GM06990 (cell line): ENCODE data around the gene PCDHA12.

ENCODE experiments used
- DNase-seq: peaks from one replicate; pipeline ENCODE4 v3.0.0-alpha.2; 2011; ENCODE audit not compliant: insufficient read length; ENCODE audit errors: extremely low read depth
- H3K27me3 ChIP-seq: replicated peaks from 2 replicates; pipeline ENCODE4 v1.6.0; 2011; ENCODE audit warnings: low read length; ENCODE audit not compliant: control insufficient read depth, insufficient read depth
- H3K36me3 ChIP-seq: 2 replicates; pipeline ENCODE4 v1.5.1; 2011; ENCODE audit warnings: low read length; ENCODE audit not compliant: control insufficient read depth, insufficient read depth
- H3K4me3 ChIP-seq: replicated peaks from 2 replicates; pipeline ENCODE4 v1.5.1; 2011; ENCODE audit warnings: low read depth, mild to moderate bottlenecking, control low read depth, low read length
- TF ChIP-seq, protein P1 (sequence below): IDR thresholded peaks from 2 replicates; pipeline ENCODE4 v1.5.1; 2011; ENCODE audit warnings: low read length, control low read depth, mild to moderate bottlenecking, inconsistent platforms; ENCODE audit not compliant: insufficient read depth, poor library complexity, severe bottlenecking

Gene PCDHA12

GRCh38 chr5:140883373-140883772 lies 8.3 kb downstream of the PCDHA12 start:
- Histone ChIP-seq H3K36me3 (no peaks in the 10 kb centered on the region), H3K27me3 (no peaks in the 10 kb centered on the region), H3K4me3 (no peak overlapping the region)
- no peak for DNase-seq
- TF ChIP-seq, protein P1, sequence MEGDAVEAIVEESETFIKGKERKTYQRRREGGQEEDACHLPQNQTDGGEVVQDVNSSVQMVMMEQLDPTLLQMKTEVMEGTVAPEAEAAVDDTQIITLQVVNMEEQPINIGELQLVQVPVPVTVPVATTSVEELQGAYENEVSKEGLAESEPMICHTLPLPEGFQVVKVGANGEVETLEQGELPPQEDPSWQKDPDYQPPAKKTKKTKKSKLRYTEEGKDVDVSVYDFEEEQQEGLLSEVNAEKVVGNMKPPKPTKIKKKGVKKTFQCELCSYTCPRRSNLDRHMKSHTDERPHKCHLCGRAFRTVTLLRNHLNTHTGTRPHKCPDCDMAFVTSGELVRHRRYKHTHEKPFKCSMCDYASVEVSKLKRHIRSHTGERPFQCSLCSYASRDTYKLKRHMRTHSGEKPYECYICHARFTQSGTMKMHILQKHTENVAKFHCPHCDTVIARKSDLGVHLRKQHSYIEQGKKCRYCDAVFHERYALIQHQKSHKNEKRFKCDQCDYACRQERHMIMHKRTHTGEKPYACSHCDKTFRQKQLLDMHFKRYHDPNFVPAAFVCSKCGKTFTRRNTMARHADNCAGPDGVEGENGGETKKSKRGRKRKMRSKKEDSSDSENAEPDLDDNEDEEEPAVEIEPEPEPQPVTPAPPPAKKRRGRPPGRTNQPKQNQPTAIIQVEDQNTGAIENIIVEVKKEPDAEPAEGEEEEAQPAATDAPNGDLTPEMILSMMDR = no peak

DNA sequence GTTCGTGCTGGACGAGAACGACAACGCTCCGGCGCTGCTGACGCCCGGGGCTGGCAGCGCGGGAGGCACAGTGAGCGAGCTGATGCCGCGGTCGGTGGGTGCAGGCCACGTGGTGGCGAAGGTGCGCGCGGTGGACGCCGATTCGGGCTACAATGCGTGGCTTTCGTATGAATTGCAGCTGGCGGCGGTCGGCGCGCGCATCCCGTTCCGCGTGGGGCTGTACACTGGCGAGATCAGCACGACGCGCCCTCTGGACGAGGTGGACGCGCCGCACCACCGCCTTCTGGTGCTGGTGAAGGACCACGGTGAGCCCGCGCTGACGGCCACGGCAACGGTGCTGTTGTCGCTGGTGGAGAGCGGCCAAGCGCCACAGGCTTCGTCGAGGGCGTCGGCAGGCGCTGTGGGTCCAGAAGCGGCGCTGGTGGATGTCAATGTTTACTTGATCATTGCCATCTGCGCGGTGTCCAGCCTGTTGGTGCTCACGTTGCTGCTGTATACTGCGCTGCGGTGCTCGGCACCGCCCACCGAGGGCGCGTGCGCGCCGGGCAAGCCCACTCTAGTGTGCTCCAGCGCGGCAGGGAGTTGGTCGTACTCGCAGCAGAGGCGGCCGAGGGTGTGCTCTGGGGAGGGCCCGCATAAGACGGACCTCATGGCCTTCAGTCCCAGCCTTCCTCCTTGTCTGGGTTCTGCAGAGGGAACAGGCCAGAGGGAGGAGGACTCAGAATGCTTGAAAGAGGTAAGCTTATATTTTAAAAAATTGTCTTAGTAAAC lies 9.0 kb downstream of the PCDHA12 start:
- TF ChIP-seq, protein P1 = no peak
- no peak for DNase-seq
- no peaks in the 10 kb centered on the region for H3K27me3 ChIP-seq
- no peak overlapping the region for H3K4me3 ChIP-seq
- no peaks in the 10 kb centered on the region for H3K36me3 ChIP-seq

DNA sequence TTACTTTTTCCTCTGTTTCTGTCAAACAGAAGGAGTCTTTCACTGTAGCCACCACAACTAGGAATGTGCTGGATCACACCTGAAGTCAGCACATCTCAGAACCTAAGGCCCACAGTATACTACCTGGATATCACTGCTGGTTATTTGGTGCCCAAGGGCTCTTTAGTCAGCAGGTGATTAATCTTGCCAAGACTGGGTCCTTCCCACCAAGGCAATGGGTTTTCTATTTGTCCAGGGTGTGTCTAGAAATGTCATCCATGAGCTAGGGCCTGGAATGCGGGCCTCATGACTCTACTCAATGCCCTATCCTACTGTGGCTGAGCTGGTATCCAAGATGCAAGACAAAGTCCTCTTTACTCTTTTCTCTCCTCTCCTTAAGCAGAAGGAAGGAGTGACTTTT lies 41.2 kb downstream of the PCDHA12 start:
- no peak for DNase-seq
- no peaks in the 10 kb centered on the region for H3K36me3 ChIP-seq

DNA sequence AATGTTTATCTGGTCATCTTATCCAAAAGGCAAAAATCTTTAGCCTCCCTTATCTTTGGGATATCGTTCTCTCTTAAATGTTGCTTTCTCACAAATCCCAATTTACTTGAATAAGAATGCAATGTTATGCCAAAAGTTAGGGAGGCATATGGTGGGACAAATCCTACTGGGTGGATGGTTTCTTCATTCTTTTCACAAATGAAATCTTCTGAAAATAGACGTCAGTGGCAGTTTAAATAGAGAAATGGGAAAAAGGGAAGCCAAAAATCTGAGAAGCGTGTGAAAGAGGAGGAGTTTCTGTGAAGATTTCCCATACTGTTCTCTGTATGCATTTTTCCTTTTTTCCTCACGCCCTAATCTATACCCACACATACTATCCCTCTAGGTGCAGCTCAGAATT lies 48.5 kb downstream of the PCDHA12 start:
- no peaks in the 10 kb centered on the region for H3K36me3 ChIP-seq
- no peak overlapping the region for H3K4me3 ChIP-seq
- DNase-seq = no peak
- TF ChIP-seq, protein P1 = no peak
- no peaks in the 10 kb centered on the region for H3K27me3 ChIP-seq

More for the DNA sequence above, 41.2 kb downstream of the PCDHA12 start:
- TF ChIP-seq, protein P1 = no peak
- Histone ChIP-seq H3K4me3 (no peak overlapping the region), H3K27me3 (no peaks in the 10 kb centered on the region)

DNA sequence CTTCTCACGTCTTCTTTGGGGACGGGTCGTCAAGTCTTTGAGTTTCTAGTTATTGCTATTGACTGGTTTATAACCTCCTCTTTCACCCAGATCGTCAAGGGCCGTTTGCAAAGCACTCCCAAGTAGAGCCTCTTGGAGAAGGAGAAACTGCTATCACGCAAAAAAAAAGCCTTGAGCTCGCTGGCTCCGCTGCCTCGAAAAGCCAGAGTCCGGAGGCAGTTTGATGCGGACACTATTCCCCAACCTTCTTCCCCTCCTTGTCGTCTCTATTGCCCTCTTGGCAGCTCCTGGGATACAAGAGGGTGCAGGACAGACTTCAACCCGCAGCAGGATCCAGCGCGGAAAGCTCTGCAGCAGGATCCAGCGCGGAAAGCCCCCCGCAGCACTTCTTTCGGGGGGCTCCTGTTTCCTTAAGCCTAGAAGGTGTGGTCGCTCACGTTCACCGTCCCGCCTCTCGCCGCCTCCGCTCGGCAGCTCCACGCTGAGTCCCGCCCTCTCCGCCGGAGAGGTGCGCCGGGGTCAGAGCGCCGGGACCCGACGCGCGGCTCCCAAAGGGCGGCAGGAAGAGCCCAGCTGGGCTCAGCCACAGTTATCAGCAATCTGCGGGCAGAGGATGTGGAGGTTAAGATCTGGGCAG lies 50.8 kb downstream of the PCDHA12 start, which contains the start of gene PCDHAC1:
TSS of gene PCDHAC1 (plus strand) at position 494 of the 637 bp plus-strand sequence. CDS start 594 bp downstream, outside the sequence.
- no peak within 1 kb of the TSS for H3K4me3 ChIP-seq
- H3K36me3 ChIP-seq = no peaks in the 10 kb centered on the region
- TF ChIP-seq, protein P1 = no peak
- no peak for DNase-seq
- H3K27me3 ChIP-seq = no peaks in the 10 kb centered on the region
